ENCODE results near the gene TTC7B. TPM values are rescaled to one million over a fixed set of nuclear protein-coding genes. Genes with fewer than 3 reads are reported as not detected.

TTC7B gene
- total and polyA plus RNA-seq, 2 experiments from 2014 or later: 5.2 to 28.2 TPM

DNA sequence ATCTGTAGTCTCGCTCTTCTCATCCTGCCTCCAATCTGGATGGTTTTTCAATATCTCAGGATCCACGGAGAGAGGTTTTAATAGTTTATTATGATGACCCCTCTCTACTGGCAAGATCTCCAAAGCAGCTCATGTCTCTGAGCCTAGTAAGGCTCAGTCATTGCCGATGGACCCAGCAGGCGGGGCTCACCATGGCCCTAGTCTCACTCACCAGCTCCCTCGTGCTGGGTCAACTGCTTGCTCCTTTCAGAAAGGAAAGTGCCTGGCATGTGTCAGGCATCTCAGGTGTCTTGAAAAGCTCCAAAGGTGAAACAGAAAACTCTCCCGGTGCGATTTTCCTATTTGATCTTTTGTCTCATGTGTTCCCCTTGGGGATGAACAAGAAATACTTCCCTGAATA is 240.4 kb downstream of the TTC7B start:
- WGBS, 2 experiments (ENCODE audit: low coverage in 1 of 2, low lambda C conversion rate in 2 of 2, missing lambda C conversion rate in 2 of 2): 93% methylated on average over 7 of the region's 7 CpGs
- Histone ChIP-seq H4K20me1 (ENCODE audit: insufficient read depth) (no peaks in the 10 kb centered on the region), H3K4me2 (ENCODE audit: unreplicated experiment) (no peak overlapping the region), H3K4me1 (ENCODE audit: insufficient read depth) (no peaks in the 10 kb centered on the region), H3K4me3 (no peak overlapping the region), H3K27ac (no peak overlapping the region), H3F3A (ENCODE audit: insufficient read depth) (no peaks in the 10 kb centered on the region), H3K36me3 (ENCODE audit: low read depth) (no peaks in the 10 kb centered on the region), H3K27me3 (replicated peaks; ENCODE audit: insufficient read depth) (no peaks in the 10 kb centered on the region), H3K9me3 (ENCODE audit: low read depth) (no peaks in the 10 kb centered on the region), H2AFZ (no peak overlapping the region), H3K9me2 (ENCODE audit: insufficient read depth) (no peaks in the 10 kb centered on the region), H3K9ac (no peak overlapping the region), H3K79me2 (ENCODE audit: insufficient read depth) (no peaks in the 10 kb centered on the region)
- in situ Hi-C loops (cut with MboI): no loop called here
- TF ChIP-seq EZH2phosphoT487 (IDR thresholded peaks at IDR 0.05; ENCODE audit: insufficient read depth, low read depth) (no peak), EZH2 (IDR thresholded peaks at IDR 0.05; ENCODE audit: insufficient read depth, poor library complexity, severe bottlenecking) (no peak)
- DNase-seq: no peak

GRCh38 chr14:90575336-90575735 is 240.9 kb downstream of the TTC7B start:
- Histone ChIP-seq H3K4me1 (ENCODE audit: insufficient read depth) (no peaks in the 10 kb centered on the region), H3K36me3 (ENCODE audit: low read depth) (no peaks in the 10 kb centered on the region), H4K20me1 (ENCODE audit: insufficient read depth) (no peaks in the 10 kb centered on the region), H3K27me3 (replicated peaks; ENCODE audit: insufficient read depth) (no peaks in the 10 kb centered on the region), H3K9me3 (ENCODE audit: low read depth) (no peaks in the 10 kb centered on the region), H2AFZ (no peak overlapping the region), H3K4me2 (ENCODE audit: unreplicated experiment) (no peak overlapping the region), H3K4me3 (no peak overlapping the region), H3K9ac (no peak overlapping the region), H3F3A (ENCODE audit: insufficient read depth) (no peaks in the 10 kb centered on the region), H3K27ac (no peak overlapping the region), H3K9me2 (ENCODE audit: insufficient read depth) (no peaks in the 10 kb centered on the region), H3K79me2 (ENCODE audit: insufficient read depth) (no peaks in the 10 kb centered on the region)
- DNase-seq: no peak
- in situ Hi-C loops (cut with MboI): no loop called here
- WGBS, 2 experiments (ENCODE audit: low coverage in 1 of 2, low lambda C conversion rate in 2 of 2, missing lambda C conversion rate in 2 of 2): 83% methylated on average over 5 of the region's 5 CpGs
- TF ChIP-seq EZH2phosphoT487 (IDR thresholded peaks at IDR 0.05; ENCODE audit: insufficient read depth, low read depth) (no peak), EZH2 (IDR thresholded peaks at IDR 0.05; ENCODE audit: insufficient read depth, poor library complexity, severe bottlenecking) (no peak)

DNA sequence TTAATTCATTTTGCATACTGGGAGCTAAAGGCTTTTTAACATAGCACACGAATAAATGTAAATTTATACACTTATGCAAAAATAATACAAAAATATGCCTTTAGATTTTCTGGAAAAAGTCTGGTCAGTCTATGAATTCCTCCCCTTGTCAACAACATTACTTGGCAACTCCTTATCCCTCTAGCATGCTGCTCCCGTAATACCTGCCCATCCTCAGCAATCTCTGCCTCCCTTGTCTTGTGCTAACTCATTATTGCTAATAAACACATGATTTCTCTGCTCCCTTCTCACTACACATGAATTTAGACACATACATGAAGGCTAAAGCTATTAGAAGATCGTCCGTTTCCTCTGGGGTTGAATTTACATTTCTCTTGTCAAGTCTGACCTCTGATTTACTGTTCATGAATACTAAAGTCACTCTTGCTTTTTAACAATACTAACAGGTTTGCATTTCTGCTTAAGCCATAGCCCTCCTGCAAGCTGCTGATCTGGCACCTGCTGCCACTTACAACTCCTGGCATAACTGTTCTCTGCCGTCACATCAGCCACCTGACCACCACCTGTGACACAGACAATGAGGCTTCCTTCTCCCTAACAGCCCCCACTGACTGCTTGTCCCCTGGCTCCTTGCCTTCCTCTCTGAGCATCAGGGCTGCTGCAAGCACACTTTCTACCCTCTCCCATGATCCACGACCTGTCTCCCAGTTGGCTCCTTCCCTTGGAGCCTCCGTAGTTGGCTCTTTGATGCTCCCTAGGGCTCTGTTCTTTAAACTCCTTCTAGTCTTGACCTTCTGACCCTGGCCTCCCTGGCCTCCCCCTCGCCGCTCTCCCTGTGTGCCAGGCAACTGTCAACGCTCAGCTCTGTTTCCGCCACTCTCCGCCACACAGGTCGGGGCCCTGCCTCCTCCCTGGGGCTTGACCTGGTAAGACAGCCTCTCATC is 241.8 kb downstream of the TTC7B start:
- H2AFZ ChIP-seq: no peak overlapping the region
- no peaks in the 10 kb centered on the region for H3K9me3 ChIP-seq (ENCODE audit: low read depth)
- H3F3A ChIP-seq (ENCODE audit: insufficient read depth): no peaks in the 10 kb centered on the region
- WGBS, 2 experiments (ENCODE audit: low coverage in 1 of 2, low lambda C conversion rate in 2 of 2, missing lambda C conversion rate in 2 of 2): 96 to 97% methylated on average over 13 of the region's 13 CpGs
- no peak for DNase-seq
- no peaks in the 10 kb centered on the region for H3K27me3 ChIP-seq (replicated peaks; ENCODE audit: insufficient read depth)
- H3K4me1 ChIP-seq (ENCODE audit: insufficient read depth): no peaks in the 10 kb centered on the region
- H3K36me3 ChIP-seq (ENCODE audit: low read depth): no peaks in the 10 kb centered on the region
- H3K79me2 ChIP-seq (ENCODE audit: insufficient read depth): no peaks in the 10 kb centered on the region
- H3K27ac ChIP-seq: no peak overlapping the region
- in situ Hi-C loops (cut with MboI): no loop called here
- H3K9me2 ChIP-seq (ENCODE audit: insufficient read depth): no peaks in the 10 kb centered on the region
- H3K4me3 ChIP-seq: no peak overlapping the region
- H3K4me2 ChIP-seq (ENCODE audit: unreplicated experiment): no peak overlapping the region
- H3K9ac ChIP-seq: no peak overlapping the region
- TF ChIP-seq EZH2 (IDR thresholded peaks at IDR 0.05; ENCODE audit: insufficient read depth, poor library complexity, severe bottlenecking) (no peak), EZH2phosphoT487 (IDR thresholded peaks at IDR 0.05; ENCODE audit: insufficient read depth, low read depth) (no peak)
- no peaks in the 10 kb centered on the region for H4K20me1 ChIP-seq (ENCODE audit: insufficient read depth)

DNA sequence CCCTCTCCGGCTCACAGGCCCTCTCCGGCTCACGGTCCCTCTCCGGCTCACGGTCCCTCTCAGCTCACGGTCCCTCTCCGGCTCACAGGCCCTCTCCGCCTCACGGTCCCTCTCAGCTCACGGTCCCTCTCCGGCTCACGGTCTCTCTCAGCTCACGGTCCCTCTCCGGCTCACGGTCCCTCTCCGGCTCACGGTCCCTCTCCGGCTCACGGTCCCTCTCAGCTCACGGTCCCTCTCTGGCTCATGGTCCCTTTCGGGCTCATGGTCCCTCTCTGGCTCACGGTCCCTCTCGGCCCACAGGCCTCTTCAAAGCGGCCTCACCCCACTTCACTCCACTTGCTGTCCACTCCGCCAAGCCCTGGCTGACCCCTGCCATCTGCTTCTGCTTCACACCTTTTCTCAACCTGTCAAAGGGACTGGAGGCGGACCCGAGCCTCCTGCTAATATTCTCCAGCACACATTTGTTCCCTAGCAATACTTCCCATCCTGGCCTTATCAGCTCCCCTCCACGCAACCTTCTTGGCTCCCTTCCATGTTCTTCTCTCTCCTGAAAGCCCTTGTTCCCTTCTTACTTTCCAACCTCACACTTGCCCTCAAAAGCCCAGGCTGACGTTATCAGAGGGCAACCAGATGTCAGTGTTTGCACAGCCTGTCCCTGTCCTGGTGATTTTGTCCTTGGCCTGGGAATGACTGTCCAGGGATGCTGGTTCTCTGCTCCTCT is 242.7 kb downstream of the TTC7B start:
- in situ Hi-C loops (cut with MboI): no loop called here

More for the DNA sequence above, 242.7 kb downstream of the TTC7B start:
- H2AFZ ChIP-seq: no peak overlapping the region
- H3K4me1 ChIP-seq (ENCODE audit: insufficient read depth): no peaks in the 10 kb centered on the region
- H3K27ac ChIP-seq: no peak overlapping the region
- H3K36me3 ChIP-seq (ENCODE audit: low read depth): no peaks in the 10 kb centered on the region
- no peak overlapping the region for H3K4me2 ChIP-seq (ENCODE audit: unreplicated experiment)
- H3K9me3 ChIP-seq (ENCODE audit: low read depth): no peaks in the 10 kb centered on the region
- H3K27me3 ChIP-seq (replicated peaks; ENCODE audit: insufficient read depth): no peaks in the 10 kb centered on the region
- 95 to 96% methylated on average over 10 to 29 of the region's 29 CpGs for WGBS, 2 experiments (ENCODE audit: low coverage in 1 of 2, low lambda C conversion rate in 2 of 2, missing lambda C conversion rate in 2 of 2)
- no peak for DNase-seq
- H3K79me2 ChIP-seq (ENCODE audit: insufficient read depth): no peaks in the 10 kb centered on the region
- no peaks in the 10 kb centered on the region for H3K9me2 ChIP-seq (ENCODE audit: insufficient read depth)
- no peak overlapping the region for H3K4me3 ChIP-seq
- TF ChIP-seq EZH2 (IDR thresholded peaks at IDR 0.05; ENCODE audit: insufficient read depth, poor library complexity, severe bottlenecking): no peak
- TF ChIP-seq EZH2phosphoT487 (IDR thresholded peaks at IDR 0.05; ENCODE audit: insufficient read depth, low read depth): no peak
- no peaks in the 10 kb centered on the region for H4K20me1 ChIP-seq (ENCODE audit: insufficient read depth)
- H3K9ac ChIP-seq: no peak overlapping the region
- no peaks in the 10 kb centered on the region for H3F3A ChIP-seq (ENCODE audit: insufficient read depth)
